ENCODE measurements around the gene TMEM119.

DNA sequence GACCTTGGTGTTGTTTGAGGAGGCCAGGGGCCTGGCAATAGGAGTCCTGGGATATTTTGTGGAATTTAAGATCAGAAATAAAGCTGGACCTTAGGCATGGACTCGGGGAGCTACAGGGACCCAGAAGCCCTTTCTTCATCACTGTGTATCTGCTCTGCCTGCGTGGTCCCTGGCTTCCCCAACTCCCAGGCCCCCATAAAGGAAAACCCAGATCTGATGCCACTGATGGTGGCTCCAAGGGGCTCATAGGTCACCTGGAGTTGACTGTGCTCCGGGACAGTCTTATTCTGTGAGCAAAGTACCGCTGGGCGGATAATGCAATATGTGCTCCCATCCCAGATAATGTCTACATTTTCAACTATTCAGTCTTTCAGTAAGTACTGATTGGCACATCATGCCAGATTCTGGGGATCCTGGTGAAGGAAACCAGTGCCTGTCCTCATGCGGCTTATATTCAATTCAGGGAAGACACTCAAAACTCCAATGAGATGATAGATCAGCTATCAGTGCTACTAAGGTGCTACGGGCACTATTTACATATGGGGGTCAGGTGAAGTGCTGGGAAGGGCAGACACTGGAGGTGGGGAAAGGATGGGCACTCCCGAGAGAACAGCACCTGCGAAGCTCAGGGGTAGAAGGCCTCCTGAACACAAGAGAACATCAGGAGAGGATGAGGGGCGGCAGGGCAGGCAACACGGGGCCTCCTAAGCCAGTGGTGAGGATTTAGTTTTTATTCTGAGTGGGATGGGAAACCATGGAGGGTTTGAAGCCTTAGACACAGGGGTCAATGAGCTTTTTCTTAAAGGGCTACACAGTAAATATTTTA lies 41.3 kb upstream of the TMEM119 start:
- TF ChIP-seq, protein P1, sequence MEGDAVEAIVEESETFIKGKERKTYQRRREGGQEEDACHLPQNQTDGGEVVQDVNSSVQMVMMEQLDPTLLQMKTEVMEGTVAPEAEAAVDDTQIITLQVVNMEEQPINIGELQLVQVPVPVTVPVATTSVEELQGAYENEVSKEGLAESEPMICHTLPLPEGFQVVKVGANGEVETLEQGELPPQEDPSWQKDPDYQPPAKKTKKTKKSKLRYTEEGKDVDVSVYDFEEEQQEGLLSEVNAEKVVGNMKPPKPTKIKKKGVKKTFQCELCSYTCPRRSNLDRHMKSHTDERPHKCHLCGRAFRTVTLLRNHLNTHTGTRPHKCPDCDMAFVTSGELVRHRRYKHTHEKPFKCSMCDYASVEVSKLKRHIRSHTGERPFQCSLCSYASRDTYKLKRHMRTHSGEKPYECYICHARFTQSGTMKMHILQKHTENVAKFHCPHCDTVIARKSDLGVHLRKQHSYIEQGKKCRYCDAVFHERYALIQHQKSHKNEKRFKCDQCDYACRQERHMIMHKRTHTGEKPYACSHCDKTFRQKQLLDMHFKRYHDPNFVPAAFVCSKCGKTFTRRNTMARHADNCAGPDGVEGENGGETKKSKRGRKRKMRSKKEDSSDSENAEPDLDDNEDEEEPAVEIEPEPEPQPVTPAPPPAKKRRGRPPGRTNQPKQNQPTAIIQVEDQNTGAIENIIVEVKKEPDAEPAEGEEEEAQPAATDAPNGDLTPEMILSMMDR (IDR thresholded peaks at IDR 0.05), result no peak
- TF ChIP-seq EP300 (IDR thresholded peaks at IDR 0.05), result no peak
- TF ChIP-seq POLR2AphosphoS5 (IDR thresholded peaks at IDR 0.05), result no peak
